ENCODE data around the gene OR9Q1.

GRCh38 chr11:58204042-58204441 is 180.4 kb downstream of the OR9Q1 start, which contains the start of gene OR1S2:
- TF ChIP-seq GATA2 (IDR thresholded peaks at IDR 0.05; ENCODE audit: low read depth, low read length) = no peak
- TF ChIP-seq GATA3 (IDR thresholded peaks at IDR 0.05; ENCODE audit: low read depth, low read length) = no peak
